ENCODE measurements around the gene EDRF1.

EDRF1 gene

GRCh38 chr10:125734823-125735222 lies 15.3 kb downstream of the EDRF1 start:
- H3K36me3 ChIP-seq (replicated peaks): peaks cover 71% of the 10 kb centered on the region
- H3K4me3 ChIP-seq (ENCODE audit: low read depth, low read length): no peak overlapping the region
- H3K27ac ChIP-seq: no peak overlapping the region
- DNase-seq: no peak
- in situ Hi-C loops (cut with HindIII; ENCODE audit: low pct_ligation_motif_present, low sequenced_read_pairs): no loop called here
- H3K27me3 ChIP-seq (replicated peaks): no peaks in the 10 kb centered on the region
- TF ChIP-seq, protein P1, sequence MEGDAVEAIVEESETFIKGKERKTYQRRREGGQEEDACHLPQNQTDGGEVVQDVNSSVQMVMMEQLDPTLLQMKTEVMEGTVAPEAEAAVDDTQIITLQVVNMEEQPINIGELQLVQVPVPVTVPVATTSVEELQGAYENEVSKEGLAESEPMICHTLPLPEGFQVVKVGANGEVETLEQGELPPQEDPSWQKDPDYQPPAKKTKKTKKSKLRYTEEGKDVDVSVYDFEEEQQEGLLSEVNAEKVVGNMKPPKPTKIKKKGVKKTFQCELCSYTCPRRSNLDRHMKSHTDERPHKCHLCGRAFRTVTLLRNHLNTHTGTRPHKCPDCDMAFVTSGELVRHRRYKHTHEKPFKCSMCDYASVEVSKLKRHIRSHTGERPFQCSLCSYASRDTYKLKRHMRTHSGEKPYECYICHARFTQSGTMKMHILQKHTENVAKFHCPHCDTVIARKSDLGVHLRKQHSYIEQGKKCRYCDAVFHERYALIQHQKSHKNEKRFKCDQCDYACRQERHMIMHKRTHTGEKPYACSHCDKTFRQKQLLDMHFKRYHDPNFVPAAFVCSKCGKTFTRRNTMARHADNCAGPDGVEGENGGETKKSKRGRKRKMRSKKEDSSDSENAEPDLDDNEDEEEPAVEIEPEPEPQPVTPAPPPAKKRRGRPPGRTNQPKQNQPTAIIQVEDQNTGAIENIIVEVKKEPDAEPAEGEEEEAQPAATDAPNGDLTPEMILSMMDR (IDR thresholded peaks at IDR 0.05; ENCODE audit: low read depth, low read length, missing control alignments): no peak

DNA sequence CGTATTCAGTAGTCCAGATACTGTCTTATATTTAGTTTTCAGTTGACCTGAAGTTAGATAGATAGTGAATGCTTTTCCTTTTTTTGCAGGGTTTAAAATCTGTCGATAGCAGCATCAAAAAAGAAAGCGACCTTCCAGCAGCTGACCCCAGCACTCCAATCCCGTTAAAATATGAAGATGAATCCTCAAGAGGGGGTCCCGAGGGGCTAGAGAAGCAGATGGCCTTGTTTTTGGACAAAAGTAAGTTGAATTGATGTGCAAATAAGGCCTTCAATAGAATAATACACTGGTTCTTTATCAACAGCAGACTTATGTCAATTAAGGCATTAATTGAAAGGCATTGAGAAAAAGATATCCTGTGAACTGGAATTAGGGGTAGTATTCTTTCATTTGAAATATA lies 18.7 kb downstream of the EDRF1 start:
- Histone ChIP-seq H3K36me3 (replicated peaks) (peaks cover 78% of the 10 kb centered on the region), H3K27me3 (replicated peaks) (no peaks in the 10 kb centered on the region), H3K4me3 (ENCODE audit: low read depth, low read length) (no peak overlapping the region), H3K27ac (no peak overlapping the region)
- in situ Hi-C loops (cut with HindIII; ENCODE audit: low pct_ligation_motif_present, low sequenced_read_pairs): no loop called here
- DNase-seq: no peak
- TF ChIP-seq, protein P1 (IDR thresholded peaks at IDR 0.05; ENCODE audit: low read depth, low read length, missing control alignments): no peak

DNA sequence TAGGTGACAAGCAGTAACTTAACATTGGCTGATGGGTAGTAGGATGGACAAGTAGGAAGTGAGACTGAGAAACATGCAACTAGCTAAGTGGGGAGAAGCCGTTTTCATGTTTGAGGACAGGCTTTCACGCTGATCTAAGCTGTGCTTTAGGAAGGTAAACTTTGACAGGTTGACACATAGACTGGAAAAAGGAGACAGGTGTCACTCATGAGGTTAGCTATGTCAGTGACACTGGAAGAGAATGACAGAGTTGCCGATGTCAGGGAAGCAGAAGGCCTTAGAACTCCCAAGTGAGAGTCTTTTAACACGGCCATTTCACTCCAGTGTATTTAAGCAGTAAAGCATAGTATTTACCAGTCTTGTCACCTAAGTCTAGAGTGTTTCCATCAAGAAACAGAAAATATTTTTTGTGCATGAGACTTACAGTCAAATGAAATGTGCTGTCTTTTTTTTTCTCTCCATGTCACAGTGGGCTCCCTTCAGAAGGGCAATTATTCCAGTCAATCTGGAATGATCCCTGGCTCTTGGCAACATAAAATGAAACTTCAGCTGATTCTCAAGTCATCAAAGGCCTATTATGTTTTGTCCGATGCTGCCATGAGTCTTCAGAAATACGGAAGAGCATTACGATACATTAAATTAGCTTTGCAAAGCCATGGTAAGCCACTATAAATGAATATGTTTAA lies 20.6 kb downstream of the EDRF1 start:
- Histone ChIP-seq H3K4me3 (ENCODE audit: low read depth, low read length) (no peak overlapping the region), H3K27ac (no peak overlapping the region), H3K36me3 (replicated peaks) (peaks cover 76% of the 10 kb centered on the region), H3K27me3 (replicated peaks) (no peaks in the 10 kb centered on the region)
- TF ChIP-seq, protein P1 (IDR thresholded peaks at IDR 0.05; ENCODE audit: low read depth, low read length, missing control alignments): no peak
- no peak for DNase-seq
- in situ Hi-C loops (cut with HindIII; ENCODE audit: low pct_ligation_motif_present, low sequenced_read_pairs): no loop called here

DNA sequence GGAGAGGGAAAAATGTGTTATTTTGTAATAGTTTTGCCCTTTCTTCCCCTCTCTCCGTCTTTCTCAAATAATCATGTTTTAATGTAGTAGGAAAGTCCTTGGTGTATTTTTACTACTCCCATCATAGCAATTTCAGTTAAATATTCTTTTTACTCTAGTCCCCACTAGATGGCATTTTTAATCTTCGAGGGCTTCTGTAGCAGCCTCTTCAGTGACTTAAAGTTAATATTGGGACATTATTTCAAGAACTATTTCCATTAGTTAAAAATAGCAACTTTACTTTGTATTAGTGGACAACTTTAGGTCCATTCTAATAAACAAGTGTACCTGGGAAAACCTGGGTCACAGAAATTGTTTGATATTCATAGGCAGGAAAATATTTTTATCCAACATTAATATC lies 23.0 kb downstream of the EDRF1 start:
- Histone ChIP-seq H3K36me3 (replicated peaks) (peaks cover 70% of the 10 kb centered on the region), H3K4me3 (ENCODE audit: low read depth, low read length) (no peak overlapping the region), H3K27ac (no peak overlapping the region), H3K27me3 (replicated peaks) (no peaks in the 10 kb centered on the region)
- TF ChIP-seq, protein P1 (IDR thresholded peaks at IDR 0.05; ENCODE audit: low read depth, low read length, missing control alignments): no peak
- DNase-seq: no peak
- in situ Hi-C loops (cut with HindIII; ENCODE audit: low pct_ligation_motif_present, low sequenced_read_pairs): no loop called here

GRCh38 chr10:125744909-125745308 lies 25.4 kb downstream of the EDRF1 start:
- H3K4me3 ChIP-seq (ENCODE audit: low read depth, low read length): no peak overlapping the region
- H3K36me3 ChIP-seq (replicated peaks): peaks cover 62% of the 10 kb centered on the region
- TF ChIP-seq, protein P1 (IDR thresholded peaks at IDR 0.05; ENCODE audit: low read depth, low read length, missing control alignments): no peak
- no peak overlapping the region for H3K27ac ChIP-seq
- H3K27me3 ChIP-seq (replicated peaks): no peaks in the 10 kb centered on the region
- DNase-seq: no peak
- in situ Hi-C loops (cut with HindIII; ENCODE audit: low pct_ligation_motif_present, low sequenced_read_pairs): no loop called here

DNA sequence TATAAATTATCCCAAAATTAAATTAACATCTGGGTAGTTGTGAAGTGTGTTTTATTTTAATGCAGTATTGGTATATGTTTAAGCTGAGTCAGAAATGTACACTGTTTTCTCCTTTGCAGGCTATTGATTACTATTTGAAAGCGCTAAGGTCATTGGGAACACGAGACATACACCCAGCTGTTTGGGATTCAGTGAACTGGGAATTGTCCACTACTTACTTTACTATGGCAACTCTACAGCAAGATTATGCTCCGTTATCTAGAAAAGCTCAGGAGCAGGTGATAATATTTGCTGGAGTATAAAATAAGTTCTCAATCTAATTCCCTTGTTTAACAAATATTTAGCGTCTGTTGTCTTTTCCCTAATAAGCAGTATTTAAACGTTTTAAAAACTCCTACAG lies 27.9 kb downstream of the EDRF1 start:
- TF ChIP-seq, protein P1 (IDR thresholded peaks at IDR 0.05; ENCODE audit: low read depth, low read length, missing control alignments): no peak
- in situ Hi-C loops (cut with HindIII; ENCODE audit: low pct_ligation_motif_present, low sequenced_read_pairs): no loop called here
- Histone ChIP-seq H3K27ac (no peak overlapping the region), H3K36me3 (replicated peaks) (peaks cover 45% of the 10 kb centered on the region), H3K4me3 (ENCODE audit: low read depth, low read length) (no peak overlapping the region), H3K27me3 (replicated peaks) (no peaks in the 10 kb centered on the region)
- no peak for DNase-seq
